ENCODE results near the gene MMP11. TPM values are rescaled to one million over a fixed set of nuclear protein-coding genes. Genes with fewer than 3 reads are reported as not detected.

The MMP11 gene
- 0.13 to 0.24 TPM (median 0.15 TPM) in 5 replicates for total RNA-seq (2022; extraction: Qiagen RNA extraction)

GRCh38 chr22:23772649-23773473, at the start of gene MMP11:
TSS of gene MMP11 (plus strand) at chr22:23772849. CDS start at chr22:23772871, 22 bp downstream.

GRCh38 chr22:23750714-23751440, 21.8 kb upstream of the MMP11 start, which contains the start of gene ZNF70:
TSS of gene ZNF70 (minus strand) at chr22:23751112. CDS start at chr22:23745140, 5,972 bp downstream.

GRCh38 chr22:23754220-23754919, 18.3 kb upstream of the MMP11 start, which contains the start of gene VPREB3:
TSS of gene VPREB3 (minus strand) at chr22:23754425. CDS start at chr22:23754363, 62 bp downstream.

GRCh38 chr22:23762842-23763578, 9.6 kb upstream of the MMP11 start, which contains the start of gene C22orf15:
TSS of gene C22orf15 (plus strand) at chr22:23762990. CDS start at chr22:23763307, 317 bp downstream.

GRCh38 chr22:23767673-23768548, 4.7 kb upstream of the MMP11 start, which contains the start of gene CHCHD10:
TSS of gene CHCHD10 (minus strand) at chr22:23767972. CDS start at chr22:23767874, 98 bp downstream.

GRCh38 chr22:23786752-23787599, 14.3 kb downstream of the MMP11 start, which contains the start of gene SMARCB1:
TSS of gene SMARCB1 (plus strand) at chr22:23786966. CDS start at chr22:23787170, 204 bp downstream.

Other genes with a start within 250 kb of the MMP11 start
- gene IGLL1, start 192.6 kb upstream of the MMP11 start, total RNA-seq (2022; extraction: Qiagen RNA extraction) = not detected in 5 replicates
- gene DRICH1, start 140.5 kb upstream of the MMP11 start, total RNA-seq (2022; extraction: Qiagen RNA extraction) = 0.11 to 0.41 TPM (median 0.12 TPM) in 4 of 5 replicates, not detected in the other
- gene RGL4, start 81.8 kb upstream of the MMP11 start, total RNA-seq (2022; extraction: Qiagen RNA extraction) = not detected in 5 replicates
- 1.1 to 1.5 TPM (median 1.3 TPM) in 5 replicates for gene ZNF70, start 21.7 kb upstream of the MMP11 start, total RNA-seq (2022; extraction: Qiagen RNA extraction)
- 0.33 to 1.2 TPM (median 0.80 TPM) in 5 replicates for gene VPREB3, start 18.4 kb upstream of the MMP11 start, total RNA-seq (2022; extraction: Qiagen RNA extraction)
- not detected in 5 replicates for gene C22orf15, start 9.9 kb upstream of the MMP11 start, total RNA-seq (2022; extraction: Qiagen RNA extraction)
- 92.9 to 197 TPM (median 166 TPM) in 5 replicates for gene CHCHD10, start 4.9 kb upstream of the MMP11 start, total RNA-seq (2022; extraction: Qiagen RNA extraction)
- gene SMARCB1, start 14.1 kb downstream of the MMP11 start, total RNA-seq (2022; extraction: Qiagen RNA extraction) = 49.6 to 56.0 TPM (median 54.7 TPM) in 5 replicates
- 0.35 to 0.88 TPM (median 0.74 TPM) in 5 replicates for gene DERL3, start 66.2 kb downstream of the MMP11 start, total RNA-seq (2022; extraction: Qiagen RNA extraction)
- gene SLC2A11, start 85.0 kb downstream of the MMP11 start, total RNA-seq (2022; extraction: Qiagen RNA extraction) = 7.9 to 11.3 TPM (median 10.2 TPM) in 5 replicates
- 512 to 892 TPM (median 860 TPM) in 5 replicates for gene MIF, start 121.5 kb downstream of the MMP11 start, total RNA-seq (2022; extraction: Qiagen RNA extraction)
- 0.16 to 0.35 TPM (median 0.26 TPM) in 5 replicates for gene GSTT2B, start 188.3 kb downstream of the MMP11 start, total RNA-seq (2022; extraction: Qiagen RNA extraction)
- 1.4 to 2.3 TPM (median 1.6 TPM) in 5 replicates for gene DDTL, start 194.0 kb downstream of the MMP11 start, total RNA-seq (2022; extraction: Qiagen RNA extraction)
- 107 to 148 TPM (median 134 TPM) in 5 replicates for gene DDT, start 201.6 kb downstream of the MMP11 start, total RNA-seq (2022; extraction: Qiagen RNA extraction)
- not detected in 5 replicates for gene GSTT2, start 207.3 kb downstream of the MMP11 start, total RNA-seq (2022; extraction: Qiagen RNA extraction)
- gene GSTT4, start 232.6 kb downstream of the MMP11 start, total RNA-seq (2022; extraction: Qiagen RNA extraction) = not detected in 5 replicates
- gene CABIN1, start 238.5 kb downstream of the MMP11 start, total RNA-seq (2022; extraction: Qiagen RNA extraction) = 20.6 to 38.7 TPM (median 35.5 TPM) in 5 replicates

Data from A549 treated with dexamethasone at 1 μM for 4 hours (cell line).